OCI-LY1 (cell line): ENCODE measurements around the gene TMEM186.

Source experiments
- CTCF ChIP-seq: fragments of 200-600 bp; sonication (generic), shearing (Covaris generic); IDR thresholded peaks from 2 replicates; pipeline ENCODE4 v1.5.1; 2017; ENCODE audit warnings: mild to moderate bottlenecking, antibody characterized with exemption, low read length, moderate library complexity, mixed read lengths
- EZH2 ChIP-seq: fragments of 200-600 bp; sonication (generic), shearing (Covaris generic); IDR thresholded peaks from 2 replicates; pipeline ENCODE4 v1.8.0; 2017; ENCODE audit warnings: borderline replicate concordance, mixed run types, mild to moderate bottlenecking, antibody characterized with exemption, low read length, moderate library complexity, mixed read lengths

DNA sequence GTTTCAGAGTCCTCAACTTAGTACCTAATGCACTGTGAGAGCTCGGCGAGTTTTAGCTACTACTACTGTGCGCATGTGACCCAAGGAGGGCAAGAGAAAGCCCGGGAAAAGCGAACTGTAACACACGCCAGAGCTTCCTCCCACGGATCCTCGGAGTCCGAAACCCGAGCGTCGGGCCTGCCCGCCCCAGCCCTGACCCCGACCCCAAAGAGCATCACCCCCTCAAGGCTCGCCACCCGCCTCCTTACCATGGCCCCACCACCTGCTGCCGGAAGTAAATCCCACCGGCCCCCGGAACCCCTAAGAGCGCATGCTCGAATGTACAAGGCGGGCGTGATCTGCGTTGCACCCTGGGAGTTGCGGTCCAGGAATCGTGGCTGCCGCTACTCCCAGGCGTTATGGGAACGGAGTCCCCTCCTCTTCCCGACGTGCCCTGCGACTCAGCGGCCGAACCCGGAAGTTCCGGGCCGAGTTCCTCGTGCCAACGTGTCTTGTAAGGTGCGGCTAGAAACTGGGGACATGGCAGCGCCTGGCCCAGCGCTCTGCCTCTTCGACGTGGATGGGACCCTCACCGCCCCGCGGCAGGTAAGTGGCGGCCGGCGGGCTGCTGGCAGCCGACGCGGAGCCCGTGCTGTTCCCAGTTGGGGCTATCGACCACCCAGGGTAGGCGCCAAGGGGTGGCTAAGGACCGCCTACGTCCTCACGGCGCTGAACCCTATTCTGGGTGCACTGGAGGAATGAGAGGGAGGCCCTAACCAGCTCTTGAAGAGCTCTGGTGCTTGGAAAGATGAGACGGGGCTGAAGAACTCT, at the start of gene TMEM186, which contains the start of gene PMM2:
- TF ChIP-seq CTCF, result no peak
- no peak for TF ChIP-seq EZH2
